Prostate gland (tissue), 2 donors: ENCODE results near the gene NPC1L1.

Experiments
- CTCF ChIP-seq, 4 experiments: fragments of 200-600 bp in 2 of 4; fragments of 450-650 bp in 2 of 4; sonication (generic) in 2 of 4; IDR thresholded peaks; 1 replicate in 3 of 4; 2 replicates in 1 of 4; pipeline ENCODE4 v1.5.1; 2016 to 2019; ENCODE audit warnings: antibody characterized with exemption in 4 of 4, mild to moderate bottlenecking in 2 of 4, moderate library complexity in 2 of 4
- POLR2AphosphoS5 ChIP-seq: sonication (generic); formaldehyde crosslinking; IDR thresholded peaks from one replicate; pipeline ENCODE4 v1.6.1; 2017; ENCODE audit warnings: antibody characterized with exemption

DNA sequence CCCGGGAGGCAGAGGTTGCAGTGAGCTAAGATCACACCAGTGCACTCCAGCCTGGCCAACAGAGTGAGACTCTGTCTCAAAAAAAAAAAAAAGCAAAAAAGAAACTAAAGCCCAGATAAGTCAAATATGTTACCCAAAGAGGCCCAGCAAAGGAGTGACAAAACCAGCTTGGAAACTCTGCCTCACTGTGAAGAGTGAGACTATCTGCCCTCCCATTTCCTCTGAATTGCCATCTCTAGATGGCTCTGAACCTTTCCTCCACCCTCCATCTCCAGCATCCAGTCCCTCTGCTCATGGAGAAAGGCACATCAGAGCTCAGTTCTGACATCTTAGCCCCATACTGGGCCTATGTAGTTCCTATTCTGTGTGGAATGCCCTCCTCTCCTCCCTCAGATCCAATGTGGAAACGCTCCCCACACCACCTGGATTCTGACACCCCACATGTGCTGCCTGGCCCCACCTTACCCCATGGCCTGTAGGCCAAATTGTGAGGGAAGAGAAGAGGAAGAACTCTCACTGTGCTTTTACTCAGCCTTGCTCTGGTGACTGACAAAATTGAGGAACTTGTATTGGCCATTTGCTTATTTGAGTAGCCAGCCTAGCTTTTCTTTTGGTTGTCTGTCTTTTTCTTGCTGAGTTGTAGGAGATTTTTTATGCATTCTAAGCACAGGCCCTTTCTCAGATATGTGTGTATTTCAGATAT is 32.7 kb downstream of the NPC1L1 start:
- TF ChIP-seq POLR2AphosphoS5 = no peak
- TF ChIP-seq CTCF (IDR thresholded peaks at IDR 0.05) = no peak
